GM19438 (cell line): Measurements from ENCODE around the gene ZC3H14.
"Not testable (repeated sequence)": the region's sequence is repeated elsewhere in the genome, so short reads cannot be mapped to it uniquely, and the experiment has no call there.

ENCODE experiments used
- ATAC-seq: cut with Tn5 transposase; IDR thresholded peaks from one replicate; pipeline ENCODE4 v1.9.1; 2021; ENCODE audit warnings: low read depth; ENCODE audit not compliant: unreplicated experiment

The ZC3H14 gene

DNA sequence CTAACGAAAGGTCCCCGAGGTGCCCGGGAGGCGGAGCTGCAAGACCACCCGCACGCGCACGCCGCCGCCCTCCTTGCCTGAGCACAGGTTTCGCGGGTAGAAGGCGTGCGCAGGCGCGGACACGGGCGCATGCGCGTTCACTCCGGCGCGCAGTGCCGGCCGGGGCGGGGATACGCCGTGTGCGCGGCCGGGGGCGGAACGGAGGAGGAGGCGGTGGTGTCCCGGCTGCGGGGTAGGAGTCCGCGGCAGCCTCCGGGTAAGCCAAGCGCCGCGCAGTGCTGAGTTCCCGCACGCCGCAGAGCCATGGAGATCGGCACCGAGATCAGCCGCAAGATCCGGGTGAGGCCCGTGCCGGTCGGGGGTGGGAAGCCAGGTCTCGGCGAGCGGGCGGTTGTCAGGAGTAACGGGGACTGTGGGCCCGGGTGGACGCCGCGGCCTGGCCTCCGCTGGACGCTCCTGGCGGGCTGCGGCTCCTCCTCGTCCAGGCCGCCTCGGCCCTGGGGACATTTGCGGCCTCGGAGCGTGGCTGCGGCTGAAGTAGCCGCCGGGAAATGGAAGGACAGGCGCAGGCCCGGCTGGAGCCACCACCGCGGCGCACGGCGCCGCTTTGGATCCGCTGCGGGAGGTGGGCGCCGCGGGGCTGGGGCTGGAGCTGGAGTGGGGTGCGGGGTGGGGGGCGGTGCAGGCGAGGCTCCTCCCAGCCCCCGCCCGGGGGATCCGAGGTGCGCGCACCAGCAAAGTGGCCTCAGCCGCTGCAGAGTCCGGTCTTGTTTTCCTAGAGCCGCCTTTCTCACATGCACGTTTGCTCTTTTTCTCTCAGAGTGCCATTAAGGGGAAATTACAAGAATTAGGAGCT, at the start of gene ZC3H14:
Gene ZC3H14 (plus strand): TSS at position 207 of the 856 bp plus-strand sequence. CDS start 97 bp downstream, at position 304.
- ATAC-seq: peak; percentile 89

DNA sequence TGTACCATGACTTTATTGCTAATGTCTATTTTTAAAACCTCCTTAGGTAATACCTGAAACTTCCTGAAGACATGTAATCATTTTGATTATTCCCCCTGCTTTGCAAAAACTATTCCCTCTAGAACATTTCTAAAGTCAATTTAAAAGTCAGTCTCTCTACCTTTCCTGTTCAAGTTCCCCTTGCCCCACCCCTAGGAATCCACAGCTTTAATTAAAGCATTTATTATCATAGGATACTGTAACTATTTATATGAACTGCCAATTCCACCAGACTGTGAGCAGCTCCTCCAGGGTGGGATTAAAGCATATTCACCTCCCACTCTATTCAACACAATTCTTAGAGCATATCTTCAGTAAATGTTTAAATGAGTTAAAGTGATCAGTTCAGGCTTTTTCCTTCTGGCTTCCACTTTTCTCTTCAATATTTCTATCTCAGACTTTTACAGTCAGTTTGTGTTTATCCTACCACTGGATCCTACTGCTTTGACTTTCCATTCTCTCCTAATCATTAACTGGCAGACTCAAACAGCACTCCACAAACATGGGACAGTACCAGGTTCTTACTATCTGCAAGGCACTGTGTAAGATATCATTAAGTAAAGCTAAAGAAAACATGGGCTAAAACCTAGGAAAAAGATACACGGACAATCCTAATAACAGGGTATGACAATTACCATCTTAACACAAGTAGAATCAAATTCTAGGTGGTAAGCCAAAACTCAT, 47.2 kb upstream of the ZC3H14 start:
- ATAC-seq: no peak

GRCh38 chr14:88516861-88517357, 45.9 kb upstream of the ZC3H14 start:
- no peak for ATAC-seq

- ATAC-seq: no peak
Observed at GRCh38 chr14:88518592-88519512, 44.0 kb upstream of the ZC3H14 start.

- ATAC-seq: no peak
Observed at GRCh38 chr14:88519907-88520306, 42.9 kb upstream of the ZC3H14 start.

DNA sequence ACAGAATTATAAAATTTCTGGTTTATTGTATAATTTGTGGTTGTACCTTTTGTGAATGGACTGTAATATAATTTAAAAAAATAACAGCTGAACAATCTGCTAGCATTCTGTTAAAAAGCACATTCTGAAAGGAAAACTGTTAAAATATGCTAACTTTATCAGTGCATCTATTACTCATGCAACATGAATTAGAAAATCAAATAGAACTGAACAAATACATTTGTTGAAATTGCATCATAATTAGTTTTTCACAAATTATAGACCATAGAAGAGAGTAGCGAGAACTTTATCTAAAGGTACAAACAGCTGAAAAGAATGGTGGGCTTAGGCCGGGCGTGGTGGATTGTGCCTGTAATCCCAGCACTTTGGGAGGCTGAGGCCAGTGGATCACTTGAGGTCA, 41.0 kb upstream of the ZC3H14 start:
- ATAC-seq: no peak

- ATAC-seq: no peak
Observed at GRCh38 chr14:88522393-88522792, 40.4 kb upstream of the ZC3H14 start.

DNA sequence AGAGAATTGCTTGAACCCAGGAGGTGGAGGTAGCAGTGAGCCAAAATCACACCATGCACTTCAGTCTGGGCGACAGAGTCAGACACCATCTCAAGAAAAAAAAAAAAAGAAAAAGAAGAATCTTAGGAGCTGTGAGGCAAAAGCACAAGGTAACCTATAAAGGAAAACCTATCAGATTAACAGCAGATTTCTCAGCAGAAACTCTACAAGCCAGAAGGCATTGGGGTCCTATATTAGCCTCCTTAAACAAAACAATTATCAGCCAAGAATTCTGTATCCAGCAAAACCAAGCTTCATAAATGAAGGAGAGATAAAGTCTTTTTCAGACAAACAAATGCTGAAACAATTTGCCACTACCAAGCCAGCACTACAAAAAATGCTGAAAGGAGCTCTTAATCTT, 32.9 kb upstream of the ZC3H14 start:
- not testable (repeated sequence) for ATAC-seq

DNA sequence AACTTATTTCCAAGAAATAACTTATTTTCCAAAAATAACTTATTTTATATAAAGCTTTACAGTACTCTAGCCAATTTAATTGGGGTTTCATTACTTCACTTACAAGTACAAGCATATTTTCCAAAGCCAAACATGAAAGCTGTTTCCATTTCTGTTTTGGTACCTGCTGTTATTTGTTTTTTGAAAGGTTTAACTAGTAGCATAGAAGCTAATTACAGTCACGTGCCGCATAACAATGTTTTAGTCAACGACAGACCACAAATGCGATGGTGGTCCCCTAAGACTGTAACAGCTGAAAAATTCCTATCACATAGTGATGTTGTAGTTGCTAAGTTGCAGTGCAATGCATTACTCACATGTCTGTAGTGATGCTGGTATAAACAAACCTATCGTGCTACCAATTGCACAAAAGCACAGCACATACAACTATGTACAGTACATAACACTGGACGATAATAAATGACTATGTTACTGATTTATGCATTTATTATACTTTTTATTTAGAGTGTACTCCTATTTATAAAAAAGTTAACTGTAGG, 29.7 kb upstream of the ZC3H14 start:
- ATAC-seq: no peak

- ATAC-seq: no peak
Observed at GRCh38 chr14:88535149-88535548, 27.7 kb upstream of the ZC3H14 start.

DNA sequence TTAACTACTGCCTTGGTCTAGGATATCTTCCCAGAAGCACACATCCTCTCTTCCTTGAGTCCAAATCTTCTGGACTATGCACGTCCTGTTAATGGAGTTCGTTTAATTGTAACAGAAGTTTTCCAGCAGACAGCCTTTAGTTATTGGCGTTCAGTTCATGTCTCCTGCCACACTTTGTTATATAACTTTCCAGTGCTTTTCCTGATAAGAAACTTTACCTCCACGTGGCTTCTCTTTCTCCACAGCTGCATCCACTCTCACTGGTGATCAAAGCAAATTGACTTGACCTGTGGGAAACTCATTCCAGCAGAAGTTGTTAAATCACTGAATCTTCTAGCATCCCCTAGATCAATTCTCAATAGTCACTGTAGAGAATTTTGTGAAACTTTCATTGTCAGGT, 27.0 kb upstream of the ZC3H14 start:
- no peak for ATAC-seq

GRCh38 chr14:88541324-88541723, 21.5 kb upstream of the ZC3H14 start:
- no peak for ATAC-seq

DNA sequence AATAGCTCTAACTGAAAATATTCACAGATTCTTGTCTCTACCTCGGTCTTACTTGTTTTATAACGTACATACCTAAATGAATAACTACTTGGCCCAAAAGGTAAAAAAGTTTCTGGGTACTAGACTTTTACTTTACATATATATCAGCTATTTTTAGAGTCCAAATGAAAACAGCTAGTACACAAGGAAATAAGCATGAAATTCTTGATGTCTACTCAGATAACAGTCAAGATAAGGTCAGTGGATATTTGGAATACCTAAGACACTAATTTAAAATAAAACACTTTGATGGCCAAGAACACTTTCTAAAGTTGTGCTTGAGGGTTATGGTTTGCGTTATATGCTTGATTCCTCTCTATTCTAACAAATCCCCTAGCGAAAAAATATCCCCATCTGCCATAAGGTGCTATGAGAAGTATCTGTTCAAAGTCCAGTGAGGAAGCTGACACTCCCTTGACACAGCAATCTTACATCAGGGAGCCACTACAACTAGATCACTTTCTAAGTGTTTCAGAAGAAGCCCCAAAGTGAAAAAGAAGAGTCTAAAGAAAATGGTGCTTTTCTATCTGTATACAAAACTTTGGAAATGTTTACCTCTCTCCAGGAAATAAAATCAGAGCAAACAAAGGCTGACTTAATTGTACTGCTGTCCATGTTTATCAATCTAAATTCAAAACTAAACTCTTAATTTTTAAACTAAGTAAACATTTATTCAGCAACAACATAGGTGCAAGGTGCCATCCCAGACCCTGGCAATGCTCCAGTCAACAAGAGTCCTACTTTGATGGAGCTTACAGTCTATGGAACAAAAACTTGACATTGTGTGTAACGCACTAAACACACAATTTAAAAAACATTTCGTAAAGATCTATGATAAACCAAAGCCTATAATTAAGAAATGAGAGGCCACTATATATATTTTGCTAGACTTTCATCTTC, 19.7 kb upstream of the ZC3H14 start:
- no peak for ATAC-seq

- ATAC-seq: no peak
Observed at GRCh38 chr14:88545256-88545655, 17.6 kb upstream of the ZC3H14 start.

DNA sequence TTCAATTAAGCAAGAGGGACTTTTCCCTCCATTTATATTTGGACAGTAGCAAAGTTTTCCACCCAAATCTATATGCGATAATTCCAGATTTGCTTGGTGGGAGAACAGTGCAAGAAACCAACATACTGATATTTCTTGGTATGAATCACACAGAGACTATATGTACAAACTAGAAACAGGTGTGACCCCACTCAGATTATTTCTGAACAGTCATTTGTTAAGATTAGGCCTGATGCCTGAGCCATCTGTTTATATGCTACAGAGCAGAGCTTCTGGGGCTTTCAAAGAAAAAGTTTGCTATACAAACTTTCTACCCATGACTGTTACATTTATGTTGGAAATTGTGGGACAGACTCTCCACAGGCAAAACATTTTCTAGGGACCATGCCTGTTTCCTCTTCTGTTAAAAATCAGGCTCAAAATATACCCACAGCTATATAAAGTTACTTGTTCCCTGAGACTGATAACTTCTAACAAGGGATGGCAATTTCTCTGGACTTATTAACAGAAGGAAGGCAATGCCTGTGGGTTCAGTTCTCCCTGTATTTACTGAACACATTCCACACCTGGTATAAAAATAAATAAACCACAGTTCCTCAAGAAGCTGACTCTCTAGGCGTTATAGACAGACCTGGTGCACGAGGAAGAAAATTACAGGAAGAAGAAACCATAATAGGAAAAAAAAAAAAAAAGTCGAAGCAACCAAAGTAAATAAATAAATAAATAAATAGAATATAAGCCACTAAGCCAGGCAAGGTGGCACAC, 16.0 kb upstream of the ZC3H14 start:
- ATAC-seq: no peak

DNA sequence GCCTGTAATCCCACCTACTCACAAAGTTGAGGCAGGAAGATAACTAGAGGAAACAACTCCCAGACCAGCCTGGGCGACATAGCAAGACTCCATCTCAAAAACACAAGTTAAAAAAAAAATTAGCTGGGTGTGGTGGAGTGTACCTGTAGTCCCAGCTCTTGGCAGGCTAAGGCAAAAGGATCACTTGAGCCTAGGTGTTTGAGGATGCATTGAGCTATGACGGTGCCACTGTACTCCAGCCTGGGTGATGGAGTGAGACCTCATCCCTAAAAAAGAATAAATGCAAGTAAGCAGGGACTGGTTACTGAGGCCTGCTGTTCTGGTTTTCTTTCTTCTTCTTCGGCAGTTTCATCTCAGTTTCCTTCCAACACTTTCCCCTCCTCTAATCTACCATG, 15.5 kb upstream of the ZC3H14 start:
- no peak for ATAC-seq

- no peak for ATAC-seq
Observed at GRCh38 chr14:88550078-88550477, 12.8 kb upstream of the ZC3H14 start.

GRCh38 chr14:88551094-88551870, 11.6 kb upstream of the ZC3H14 start:
- no peak for ATAC-seq
